GM12878 (cell line): ENCODE results near the gene TRIM46.

Experiments
- CREM ChIP-seq: IDR thresholded peaks from 2 replicates; pipeline ENCODE4 v1.6.1; 2014; ENCODE audit warnings: antibody characterized with exemption, low read depth
- EZH2 ChIP-seq: IDR thresholded peaks from 2 replicates; pipeline ENCODE4 v1.6.1; 2012; ENCODE audit warnings: low read depth, mild to moderate bottlenecking, control low read depth, inconsistent platforms, low read length, borderline replicate concordance; ENCODE audit not compliant: control insufficient read depth
- JUND ChIP-seq: IDR thresholded peaks from 2 replicates; pipeline ENCODE4 v1.6.1; 2012; ENCODE audit warnings: low read depth, mild to moderate bottlenecking, low read length, improper control_type of control experiment, moderate library complexity
- LARP7 ChIP-seq: fragments of 450-650 bp; IDR thresholded peaks from 2 replicates; pipeline ENCODE4 v1.6.1; 2017; ENCODE audit warnings: mild to moderate bottlenecking
- NFYA ChIP-seq: IDR thresholded peaks from 2 replicates; pipeline ENCODE4 v1.6.1; 2011; ENCODE audit warnings: low read depth, mild to moderate bottlenecking, low read length, improper control_type of control experiment, borderline replicate concordance
- POLR2A ChIP-seq: IDR thresholded peaks from 2 replicates; pipeline ENCODE4 v1.6.1; 2011; ENCODE audit warnings: low read depth, mild to moderate bottlenecking, low read length
- POLR2AphosphoS5 ChIP-seq: IDR thresholded peaks from 2 replicates; pipeline ENCODE4 v1.6.1; 2011; ENCODE audit warnings: mild to moderate bottlenecking, low read length, inconsistent platforms
- RFX5 ChIP-seq: IDR thresholded peaks from 2 replicates; pipeline ENCODE4 v1.6.1; 2011; ENCODE audit warnings: low read depth, low read length, improper control_type of control experiment
- TCF7 ChIP-seq: IDR thresholded peaks from 2 replicates; pipeline ENCODE4 v1.6.1; 2014; ENCODE audit warnings: antibody characterized with exemption, borderline replicate concordance
- TF ChIP-seq, protein P1 (sequence below): IDR thresholded peaks from 2 replicates; pipeline ENCODE4 v1.6.1; 2012; ENCODE audit warnings: low read length, inconsistent platforms
- TF ChIP-seq, protein P2 (sequence below): IDR thresholded peaks from 2 replicates; pipeline ENCODE4 v1.6.1; 2012; ENCODE audit warnings: mild to moderate bottlenecking, low read depth, low read length
- TF ChIP-seq, protein P3 (sequence below), 3 experiments: IDR thresholded peaks in 2 of 3; conservative IDR thresholded peaks in 1 of 3; 2 replicates each; pipeline ENCODE4 v1.5.1; 2011; ENCODE audit warnings: low read depth in 3 of 3, low read length in 3 of 3, mild to moderate bottlenecking in 3 of 3, control low read depth in 2 of 3, moderate library complexity in 2 of 3, inconsistent platforms in 1 of 3, mixed read lengths in 1 of 3; ENCODE audit not compliant: control insufficient read depth in 2 of 3, insufficient read depth in 1 of 3; ENCODE audit errors: extremely low read depth in 1 of 3

DNA sequence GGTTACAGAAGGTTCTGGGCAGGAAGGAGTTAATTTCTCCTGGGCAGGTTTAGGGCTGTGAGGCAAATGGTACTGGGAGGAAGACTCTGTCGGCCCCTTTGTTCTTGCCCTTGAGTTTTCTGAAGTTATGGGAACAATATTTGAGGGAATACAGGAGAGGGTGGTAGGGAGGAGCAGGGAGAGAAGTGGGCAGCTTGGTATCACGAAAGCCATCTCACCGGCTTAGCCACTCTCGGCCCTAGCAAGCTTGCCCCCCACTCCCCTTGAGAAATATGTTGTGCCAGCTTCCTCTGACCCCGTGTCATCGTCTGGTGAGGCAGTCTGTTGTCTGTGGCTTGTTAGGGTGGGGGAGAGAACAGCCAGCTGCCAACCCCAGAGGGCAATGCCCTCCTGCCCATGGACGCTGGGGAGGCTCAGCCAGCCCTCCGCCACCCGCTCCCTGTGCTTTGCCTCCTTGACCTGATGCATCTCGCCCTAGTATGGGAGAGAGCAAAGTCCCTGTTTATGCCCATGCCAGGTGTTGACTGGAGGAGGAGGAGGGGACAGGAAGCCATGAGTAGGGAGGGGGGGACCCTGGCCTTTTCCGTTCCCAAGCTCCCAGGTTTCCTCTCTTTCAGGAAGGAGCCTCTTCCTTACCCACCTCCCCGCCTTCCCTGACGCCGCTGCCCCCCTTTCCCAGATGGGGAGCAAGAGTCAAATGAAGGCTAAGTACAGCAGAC, 44.7 kb upstream of the TRIM46 start:
- TF ChIP-seq POLR2A (no peak), LARP7 (no peak), NFYA (no peak), RFX5 (no peak), POLR2AphosphoS5 (no peak), JUND (no peak), TCF7 (no peak), CREM (no peak), EZH2 (no peak)
- TF ChIP-seq, protein P1, sequence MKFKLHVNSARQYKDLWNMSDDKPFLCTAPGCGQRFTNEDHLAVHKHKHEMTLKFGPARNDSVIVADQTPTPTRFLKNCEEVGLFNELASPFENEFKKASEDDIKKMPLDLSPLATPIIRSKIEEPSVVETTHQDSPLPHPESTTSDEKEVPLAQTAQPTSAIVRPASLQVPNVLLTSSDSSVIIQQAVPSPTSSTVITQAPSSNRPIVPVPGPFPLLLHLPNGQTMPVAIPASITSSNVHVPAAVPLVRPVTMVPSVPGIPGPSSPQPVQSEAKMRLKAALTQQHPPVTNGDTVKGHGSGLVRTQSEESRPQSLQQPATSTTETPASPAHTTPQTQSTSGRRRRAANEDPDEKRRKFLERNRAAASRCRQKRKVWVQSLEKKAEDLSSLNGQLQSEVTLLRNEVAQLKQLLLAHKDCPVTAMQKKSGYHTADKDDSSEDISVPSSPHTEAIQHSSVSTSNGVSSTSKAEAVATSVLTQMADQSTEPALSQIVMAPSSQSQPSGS: no peak
- TF ChIP-seq, protein P2, sequence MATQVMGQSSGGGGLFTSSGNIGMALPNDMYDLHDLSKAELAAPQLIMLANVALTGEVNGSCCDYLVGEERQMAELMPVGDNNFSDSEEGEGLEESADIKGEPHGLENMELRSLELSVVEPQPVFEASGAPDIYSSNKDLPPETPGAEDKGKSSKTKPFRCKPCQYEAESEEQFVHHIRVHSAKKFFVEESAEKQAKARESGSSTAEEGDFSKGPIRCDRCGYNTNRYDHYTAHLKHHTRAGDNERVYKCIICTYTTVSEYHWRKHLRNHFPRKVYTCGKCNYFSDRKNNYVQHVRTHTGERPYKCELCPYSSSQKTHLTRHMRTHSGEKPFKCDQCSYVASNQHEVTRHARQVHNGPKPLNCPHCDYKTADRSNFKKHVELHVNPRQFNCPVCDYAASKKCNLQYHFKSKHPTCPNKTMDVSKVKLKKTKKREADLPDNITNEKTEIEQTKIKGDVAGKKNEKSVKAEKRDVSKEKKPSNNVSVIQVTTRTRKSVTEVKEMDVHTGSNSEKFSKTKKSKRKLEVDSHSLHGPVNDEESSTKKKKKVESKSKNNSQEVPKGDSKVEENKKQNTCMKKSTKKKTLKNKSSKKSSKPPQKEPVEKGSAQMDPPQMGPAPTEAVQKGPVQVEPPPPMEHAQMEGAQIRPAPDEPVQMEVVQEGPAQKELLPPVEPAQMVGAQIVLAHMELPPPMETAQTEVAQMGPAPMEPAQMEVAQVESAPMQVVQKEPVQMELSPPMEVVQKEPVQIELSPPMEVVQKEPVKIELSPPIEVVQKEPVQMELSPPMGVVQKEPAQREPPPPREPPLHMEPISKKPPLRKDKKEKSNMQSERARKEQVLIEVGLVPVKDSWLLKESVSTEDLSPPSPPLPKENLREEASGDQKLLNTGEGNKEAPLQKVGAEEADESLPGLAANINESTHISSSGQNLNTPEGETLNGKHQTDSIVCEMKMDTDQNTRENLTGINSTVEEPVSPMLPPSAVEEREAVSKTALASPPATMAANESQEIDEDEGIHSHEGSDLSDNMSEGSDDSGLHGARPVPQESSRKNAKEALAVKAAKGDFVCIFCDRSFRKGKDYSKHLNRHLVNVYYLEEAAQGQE: no peak
- TF ChIP-seq, protein P3, sequence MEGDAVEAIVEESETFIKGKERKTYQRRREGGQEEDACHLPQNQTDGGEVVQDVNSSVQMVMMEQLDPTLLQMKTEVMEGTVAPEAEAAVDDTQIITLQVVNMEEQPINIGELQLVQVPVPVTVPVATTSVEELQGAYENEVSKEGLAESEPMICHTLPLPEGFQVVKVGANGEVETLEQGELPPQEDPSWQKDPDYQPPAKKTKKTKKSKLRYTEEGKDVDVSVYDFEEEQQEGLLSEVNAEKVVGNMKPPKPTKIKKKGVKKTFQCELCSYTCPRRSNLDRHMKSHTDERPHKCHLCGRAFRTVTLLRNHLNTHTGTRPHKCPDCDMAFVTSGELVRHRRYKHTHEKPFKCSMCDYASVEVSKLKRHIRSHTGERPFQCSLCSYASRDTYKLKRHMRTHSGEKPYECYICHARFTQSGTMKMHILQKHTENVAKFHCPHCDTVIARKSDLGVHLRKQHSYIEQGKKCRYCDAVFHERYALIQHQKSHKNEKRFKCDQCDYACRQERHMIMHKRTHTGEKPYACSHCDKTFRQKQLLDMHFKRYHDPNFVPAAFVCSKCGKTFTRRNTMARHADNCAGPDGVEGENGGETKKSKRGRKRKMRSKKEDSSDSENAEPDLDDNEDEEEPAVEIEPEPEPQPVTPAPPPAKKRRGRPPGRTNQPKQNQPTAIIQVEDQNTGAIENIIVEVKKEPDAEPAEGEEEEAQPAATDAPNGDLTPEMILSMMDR (IDR thresholded peaks at IDR 0.05 in 2 of 3, conservative IDR thresholded peaks at IDR 0.05 in 1 of 3; ENCODE audit: control insufficient read depth in 2 of 3, extremely low read depth in 1 of 3, insufficient read depth in 1 of 3, low read depth in 3 of 3, low read length in 3 of 3): no peak
